IPS DF 4.7 (cell line): ENCODE measurements around the gene NPPB.
A peak's percentile ranks its signal among the peaks of the same experiment; 100 is the strongest.
"Not testable (repeated sequence)": the region's sequence is repeated elsewhere in the genome, so short reads cannot be mapped to it uniquely, and the experiment has no call there.

Experiments used
- DNase-seq: peaks from one replicate; pipeline ENCODE4 v3.0.0-alpha.2; 2013; ENCODE audit warnings: low spot score; ENCODE audit errors: extremely low read depth

NPPB gene

DNA sequence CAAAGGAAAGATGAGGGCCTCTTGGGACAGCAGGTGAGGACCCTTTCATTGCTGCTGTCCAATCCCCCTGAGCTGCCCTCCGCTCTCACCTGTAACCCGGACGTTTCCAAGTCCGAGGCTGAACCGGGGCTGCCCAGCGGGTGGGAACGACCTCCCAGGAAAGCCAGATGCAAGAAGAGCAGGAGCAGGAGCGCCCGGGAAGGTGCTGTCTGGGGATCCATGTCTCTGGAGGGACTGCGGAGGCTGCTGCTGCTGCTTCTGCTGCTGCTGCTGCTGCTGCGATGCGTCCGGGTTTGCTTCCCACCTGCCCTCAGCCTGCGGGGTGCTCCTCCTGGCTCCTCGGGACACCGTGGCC is at the start of gene NPPB:
Gene NPPB (minus strand): TSS at position 333 of the 355 bp plus-strand sequence. CDS start 112 bp downstream, at position 221.
- DNase-seq = no peak

DNA sequence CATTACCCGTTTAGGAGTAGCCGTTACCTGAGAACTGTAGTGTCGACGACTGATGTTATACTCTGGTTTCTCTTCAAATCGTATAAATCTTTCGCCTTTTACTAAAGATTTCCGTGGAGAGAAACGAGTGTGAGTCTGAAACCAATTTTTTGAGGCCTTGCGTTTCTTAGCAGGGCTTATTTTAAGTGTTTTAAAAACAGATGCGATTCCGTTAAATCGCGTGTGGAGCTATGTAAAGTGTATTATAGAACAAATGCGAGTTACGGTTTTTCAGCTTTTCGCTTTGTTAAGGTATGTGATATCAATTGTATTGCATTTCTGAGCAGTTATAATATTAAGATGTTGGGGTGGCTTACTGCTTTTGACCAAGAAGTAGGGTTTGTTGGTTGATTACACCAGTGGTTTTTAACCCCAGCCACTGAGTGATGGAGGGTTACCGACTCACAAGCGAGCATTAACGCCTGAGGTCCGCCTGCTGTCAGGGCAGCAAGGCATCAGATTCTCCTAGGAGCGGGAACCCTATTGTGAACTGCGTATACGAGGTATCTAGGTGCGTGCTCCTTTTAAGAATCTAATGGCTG is 49.4 kb upstream of the NPPB start:
- peak; percentile 91 for DNase-seq

DNA sequence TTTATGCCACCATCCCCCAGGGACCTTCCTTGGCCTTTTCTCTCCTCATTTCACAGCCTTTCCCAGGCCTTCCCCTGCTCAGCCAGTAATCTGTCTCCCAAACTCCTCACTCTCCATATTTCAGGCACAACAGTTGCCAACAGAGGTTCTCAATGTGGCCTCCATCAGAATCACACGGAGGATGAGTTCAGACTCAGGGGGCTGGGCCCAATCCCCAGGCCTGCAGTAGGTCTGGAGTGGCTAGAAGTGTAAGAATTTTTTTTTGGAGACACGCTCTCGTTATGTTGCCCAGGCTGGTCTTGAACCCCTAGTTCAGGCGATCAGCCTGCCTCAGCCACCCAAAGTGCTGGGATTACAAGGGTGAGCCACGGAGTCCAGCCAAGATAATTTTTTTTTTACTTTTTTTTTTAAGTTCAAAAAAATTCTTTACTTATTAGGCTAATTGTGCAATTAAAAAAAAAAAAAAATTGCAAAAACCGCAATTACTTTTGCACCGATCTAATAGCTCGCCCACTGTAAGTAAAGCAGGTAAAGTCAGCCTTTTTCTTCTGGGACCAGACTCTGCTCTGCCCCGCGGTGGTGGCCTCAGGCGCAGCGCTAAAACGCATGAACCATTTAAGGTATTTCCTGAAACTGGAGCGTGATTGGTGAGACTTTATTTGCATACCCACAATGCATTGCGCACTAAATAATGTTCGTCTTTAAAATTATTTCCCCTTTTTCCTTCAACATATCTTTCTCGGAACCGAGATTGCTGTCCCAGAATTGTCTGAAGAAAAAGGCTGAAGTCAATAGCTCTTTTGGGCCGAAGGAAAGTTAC is 48.7 kb upstream of the NPPB start:
- DNase-seq = peak; percentile 89

DNA sequence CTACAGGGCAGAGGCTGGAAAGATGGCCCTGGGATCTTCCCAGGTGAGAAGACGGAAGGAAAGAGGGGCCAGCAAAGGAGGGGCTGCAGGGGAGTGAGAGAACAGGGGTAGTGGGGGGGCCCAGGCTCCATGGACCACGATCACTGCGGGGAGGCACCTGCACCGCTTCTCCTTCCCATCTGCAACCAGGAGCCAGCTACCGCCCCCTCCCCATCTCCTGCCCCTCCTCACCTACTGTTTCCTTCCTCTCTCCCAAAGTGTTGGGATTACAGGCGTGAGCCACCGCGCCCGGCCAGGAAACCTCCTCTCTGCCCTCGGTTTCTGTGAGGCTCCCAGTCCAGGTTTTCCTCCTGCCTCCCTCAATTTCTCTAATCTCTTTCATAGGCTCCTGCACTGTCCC is 48.1 kb upstream of the NPPB start:
- DNase-seq = no peak

DNA sequence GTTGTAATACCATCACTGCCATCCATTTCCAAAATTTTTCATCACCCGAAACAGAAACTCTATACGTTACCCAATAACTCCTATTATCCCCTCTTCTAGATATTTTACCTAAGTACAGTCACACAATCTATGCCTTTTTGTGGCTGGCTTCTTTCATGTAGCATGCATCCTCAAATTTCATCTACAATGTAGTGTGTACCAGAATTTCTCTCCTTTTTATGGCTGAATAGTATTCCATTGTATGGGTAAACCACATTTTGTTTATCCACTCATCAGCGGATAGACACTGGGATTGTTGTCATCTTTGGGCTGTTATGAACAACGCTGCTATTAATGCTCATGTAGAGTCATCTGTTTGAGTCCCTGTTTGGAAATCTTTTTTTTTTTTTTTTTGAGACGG is 46.2 kb upstream of the NPPB start:
- no peak for DNase-seq

DNA sequence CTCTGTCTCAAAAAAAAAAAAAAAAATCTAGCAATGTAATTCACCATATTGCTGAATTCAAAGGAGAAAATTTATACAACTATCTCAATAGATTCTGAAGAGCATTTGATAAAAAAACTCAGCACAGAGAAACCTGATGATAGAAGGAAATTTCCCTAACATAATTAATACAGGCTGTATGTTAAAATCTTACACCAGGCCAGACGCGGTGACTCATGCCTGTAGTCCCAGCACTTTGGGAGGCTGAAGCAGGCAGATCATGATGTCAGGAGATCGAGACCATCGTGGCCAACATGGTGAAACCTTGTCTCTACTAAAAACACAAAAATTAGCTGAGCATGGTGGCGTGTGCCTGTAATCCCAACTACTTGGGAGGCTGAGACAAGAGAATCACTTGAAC is 45.4 kb upstream of the NPPB start:
- not testable (repeated sequence) for DNase-seq

DNA sequence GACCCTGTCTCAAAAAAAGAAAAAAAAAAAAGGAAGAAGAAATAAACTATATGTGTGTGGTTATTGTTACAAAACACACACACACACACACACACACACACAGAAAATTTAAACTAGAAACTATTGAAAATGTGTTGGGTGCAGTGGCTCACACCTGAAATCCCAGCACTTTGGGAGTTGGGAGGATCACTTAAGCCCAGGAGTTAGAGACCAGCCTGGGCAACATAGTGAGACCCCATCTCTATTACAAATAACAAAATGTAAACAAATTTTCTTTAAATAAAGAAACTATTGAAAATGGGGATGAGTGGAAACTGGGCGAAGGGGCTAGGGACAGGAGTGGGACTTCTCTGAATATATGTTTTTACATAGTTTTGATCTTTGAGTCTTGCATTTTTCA is 44.5 kb upstream of the NPPB start:
- no peak for DNase-seq

DNA sequence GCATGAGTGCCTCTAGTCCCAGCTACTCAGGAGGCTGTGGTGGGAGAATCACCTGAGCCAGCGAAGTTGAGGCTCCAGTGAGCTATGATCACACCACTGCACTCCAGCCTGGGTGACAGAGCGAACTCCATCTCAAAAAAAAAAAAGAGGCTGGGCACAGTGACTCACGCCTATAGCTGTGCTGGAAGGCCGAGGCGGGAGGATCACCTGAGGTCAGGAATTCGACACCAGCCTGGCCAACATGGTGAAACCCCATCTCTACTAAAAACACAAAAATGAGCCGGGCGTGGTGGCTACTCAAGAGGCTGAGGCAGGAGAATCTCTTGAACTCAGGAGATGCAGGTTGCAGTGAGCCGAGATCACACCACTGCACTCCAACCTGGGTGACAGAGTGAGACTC is 42.7 kb upstream of the NPPB start:
- DNase-seq = not testable (repeated sequence)

DNA sequence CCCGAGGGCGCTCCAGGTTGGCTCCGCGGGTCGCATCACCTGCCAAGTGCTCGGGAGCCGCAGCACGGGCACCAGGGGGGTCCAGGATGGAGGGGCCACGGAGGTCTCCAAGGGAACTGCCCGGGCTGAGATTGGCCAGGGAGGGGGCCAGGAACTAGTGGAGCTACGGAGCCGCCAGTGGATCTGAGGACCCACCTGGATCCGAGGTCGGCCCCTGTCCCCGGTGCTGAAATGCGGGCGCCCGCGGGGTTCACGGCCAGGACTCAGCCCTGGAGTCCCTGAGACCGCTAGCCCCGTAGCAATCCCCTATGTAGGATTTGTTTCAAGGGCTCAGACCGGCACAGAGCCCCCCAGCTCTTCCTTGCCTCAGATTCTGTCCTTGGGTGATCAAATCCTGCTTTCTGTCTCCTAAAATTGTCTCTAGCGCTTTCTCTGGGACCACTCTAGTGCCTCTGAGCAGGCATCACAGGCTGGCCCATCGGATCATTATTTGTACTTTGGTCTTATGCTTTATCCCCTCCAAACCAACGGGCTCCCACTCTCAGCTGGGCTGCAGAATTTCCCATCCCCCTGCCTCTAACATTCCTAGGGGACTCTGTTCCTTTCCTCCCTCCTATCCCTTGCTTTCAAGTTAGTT is 40.2 kb upstream of the NPPB start:
- no peak for DNase-seq

DNA sequence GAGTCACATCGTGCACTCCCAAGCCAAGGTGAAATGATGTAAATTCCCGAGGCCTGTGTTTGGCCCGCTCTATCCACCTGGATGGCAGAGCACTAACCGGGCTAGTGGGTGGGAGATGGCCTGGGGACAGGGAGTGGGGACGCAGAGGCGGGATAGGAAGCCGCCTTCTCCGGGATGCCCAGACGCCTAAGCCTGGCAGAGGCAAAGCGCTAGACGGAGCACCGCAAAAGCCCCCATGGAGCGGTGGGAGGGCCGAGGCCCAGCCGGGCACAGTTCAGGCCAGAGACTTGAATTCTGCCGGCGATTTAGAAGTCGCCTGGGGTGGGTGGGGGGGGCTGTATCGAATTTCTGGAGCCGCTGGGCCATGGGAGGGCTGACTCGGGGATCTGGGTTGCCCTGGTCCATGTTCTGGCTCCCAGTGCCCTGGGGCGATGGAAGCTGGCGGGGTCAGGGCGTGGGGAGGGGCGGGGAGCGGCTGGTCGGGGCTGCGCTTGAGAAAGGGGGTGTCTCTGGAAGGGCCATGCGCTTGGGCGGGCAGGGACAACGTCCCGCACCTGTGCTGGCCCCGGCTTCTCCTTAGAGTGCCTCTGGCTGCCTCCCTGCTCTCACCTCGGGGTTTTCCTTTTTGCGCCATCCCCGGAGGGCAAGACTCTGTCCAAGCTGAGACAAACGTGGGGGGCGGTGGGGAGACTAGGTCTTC is 39.5 kb upstream of the NPPB start:
- DNase-seq = no peak

DNA sequence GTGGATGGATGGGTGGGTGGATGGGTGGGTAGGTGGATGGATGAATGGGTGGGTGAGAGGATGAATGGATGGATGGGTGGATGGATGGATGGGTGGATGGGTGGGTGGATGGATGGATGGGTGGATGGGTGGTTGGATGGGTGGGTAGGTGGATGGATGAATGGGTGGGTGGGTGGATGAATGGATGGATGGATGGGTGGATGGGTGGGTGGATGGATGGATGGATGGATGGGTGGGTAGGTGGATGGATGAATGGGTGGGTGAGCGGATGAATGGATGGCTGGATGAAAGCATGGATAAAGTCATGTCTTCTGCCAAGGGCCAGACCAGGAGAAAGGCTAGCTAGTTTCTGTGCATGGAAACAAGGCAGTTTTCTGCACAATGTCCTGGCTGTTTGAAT is 35.8 kb upstream of the NPPB start:
- not testable (repeated sequence) for DNase-seq

DNA sequence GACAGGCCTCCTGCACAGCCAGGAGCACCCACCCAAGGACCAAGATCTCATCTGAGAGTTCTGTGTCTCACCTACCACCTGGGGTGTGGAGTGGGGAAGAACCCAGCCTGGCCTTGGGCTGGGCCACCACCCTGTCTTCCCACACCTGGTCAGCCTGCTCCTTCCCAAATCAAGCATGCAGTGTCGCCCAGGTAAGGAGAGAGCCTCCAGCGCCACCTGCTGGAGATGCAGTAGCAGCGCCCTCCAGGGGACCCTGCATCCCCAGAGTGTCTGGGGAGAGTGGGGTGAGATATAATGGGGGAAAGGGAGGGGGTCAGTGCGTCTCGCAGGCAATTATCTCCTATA is 35.1 kb upstream of the NPPB start:
- no peak for DNase-seq

DNA sequence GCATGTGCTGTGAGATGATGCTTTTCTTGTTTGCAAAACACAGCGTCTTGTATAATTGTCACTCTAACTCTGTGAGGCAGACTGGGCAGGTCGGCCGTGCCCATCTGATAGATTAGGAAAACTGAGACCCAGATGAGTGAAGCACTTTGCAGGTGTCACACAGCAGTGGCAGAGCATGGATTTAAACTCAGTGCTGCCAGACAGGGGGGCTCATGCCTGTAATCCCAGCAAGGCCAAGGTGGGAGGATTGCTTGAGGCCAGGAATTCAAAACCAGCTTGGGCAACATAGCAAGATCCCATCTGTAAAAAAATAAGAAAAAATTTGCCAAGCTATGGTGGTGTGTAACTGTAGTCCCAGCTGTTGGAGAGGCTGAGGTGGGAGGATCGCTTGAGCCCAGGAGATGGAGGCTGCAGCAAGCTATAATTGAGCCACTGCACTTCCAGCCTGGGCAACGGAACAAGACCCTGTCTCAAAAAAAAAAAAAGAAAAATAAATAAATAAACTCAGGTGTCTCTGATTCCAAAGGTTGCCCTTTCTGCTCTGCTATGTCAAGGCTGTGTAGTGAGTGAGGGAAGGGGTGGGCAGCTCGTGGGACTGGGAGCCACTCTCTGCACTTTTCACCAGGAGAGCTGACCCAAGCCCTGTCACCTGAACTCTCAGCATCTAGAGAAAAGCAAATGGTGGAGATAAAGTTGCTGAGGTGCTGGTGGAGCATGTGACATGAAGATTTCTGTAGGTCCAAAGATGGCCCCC is 32.9 kb upstream of the NPPB start:
- DNase-seq = no peak

DNA sequence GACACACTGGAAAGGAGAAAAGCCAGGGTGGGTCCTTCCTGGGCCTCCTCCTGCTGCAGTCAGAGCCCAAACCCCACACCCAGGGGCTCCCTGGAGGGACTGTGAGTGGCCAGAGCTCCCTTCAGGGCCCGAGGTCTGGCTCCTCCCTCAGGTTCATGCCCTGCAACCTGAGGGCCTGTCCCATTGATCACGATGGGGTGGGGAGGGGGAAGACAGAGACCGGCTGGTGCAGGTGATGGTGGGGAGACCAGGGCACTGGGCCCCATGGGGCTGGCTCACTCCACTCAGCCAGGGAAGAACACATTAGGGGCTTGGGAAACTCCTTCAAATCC is 30.1 kb upstream of the NPPB start:
- no peak for DNase-seq

DNA sequence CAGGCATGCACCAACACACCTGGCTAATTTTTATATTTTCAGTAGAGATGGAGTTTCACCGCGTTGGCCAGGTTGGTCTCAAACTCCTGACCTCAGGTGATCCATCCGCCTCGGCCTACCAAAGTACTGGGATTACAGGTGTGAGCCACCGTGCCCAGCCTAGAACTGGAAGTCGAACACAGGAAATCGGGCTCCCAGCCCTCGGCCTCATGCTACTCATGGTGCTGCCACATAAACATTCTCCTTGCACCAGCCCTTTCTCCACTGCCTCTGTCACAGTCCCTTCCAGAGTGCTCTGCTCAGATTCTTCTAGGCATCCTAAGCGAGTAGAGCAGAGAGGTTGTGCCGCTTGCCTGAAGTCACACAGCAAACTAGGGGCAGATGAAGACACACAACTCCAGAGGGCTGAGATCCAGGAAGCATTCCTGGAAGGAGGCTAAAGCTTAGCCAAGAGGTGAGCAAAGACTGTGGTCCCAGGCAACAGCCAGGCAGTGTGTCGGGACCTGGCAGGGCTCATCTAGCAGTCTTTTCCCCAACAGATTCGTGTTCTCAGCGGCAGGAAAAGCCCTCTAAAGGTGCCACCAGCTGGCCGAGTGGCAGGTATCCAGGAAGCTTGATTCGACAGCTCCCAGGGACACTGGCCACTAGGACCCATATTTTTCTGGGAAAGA is 29.6 kb upstream of the NPPB start:
- no peak for DNase-seq

DNA sequence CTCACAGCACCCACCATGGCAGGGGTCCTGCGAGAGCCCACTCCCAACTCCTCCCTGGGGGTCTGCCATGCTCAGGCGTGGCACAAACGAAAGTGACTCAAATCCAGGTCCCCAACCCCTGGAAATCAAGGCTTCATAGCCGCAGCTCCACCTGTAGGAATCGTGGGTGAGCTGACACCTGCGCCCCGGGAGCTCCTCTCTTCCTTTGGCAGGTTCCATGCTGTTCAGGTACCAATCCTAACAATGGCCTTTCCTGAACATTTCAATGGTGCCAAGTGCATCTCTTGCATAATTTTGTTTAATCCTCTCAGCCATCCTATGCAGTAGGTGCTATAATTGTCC is 28.9 kb upstream of the NPPB start:
- DNase-seq = no peak

DNA sequence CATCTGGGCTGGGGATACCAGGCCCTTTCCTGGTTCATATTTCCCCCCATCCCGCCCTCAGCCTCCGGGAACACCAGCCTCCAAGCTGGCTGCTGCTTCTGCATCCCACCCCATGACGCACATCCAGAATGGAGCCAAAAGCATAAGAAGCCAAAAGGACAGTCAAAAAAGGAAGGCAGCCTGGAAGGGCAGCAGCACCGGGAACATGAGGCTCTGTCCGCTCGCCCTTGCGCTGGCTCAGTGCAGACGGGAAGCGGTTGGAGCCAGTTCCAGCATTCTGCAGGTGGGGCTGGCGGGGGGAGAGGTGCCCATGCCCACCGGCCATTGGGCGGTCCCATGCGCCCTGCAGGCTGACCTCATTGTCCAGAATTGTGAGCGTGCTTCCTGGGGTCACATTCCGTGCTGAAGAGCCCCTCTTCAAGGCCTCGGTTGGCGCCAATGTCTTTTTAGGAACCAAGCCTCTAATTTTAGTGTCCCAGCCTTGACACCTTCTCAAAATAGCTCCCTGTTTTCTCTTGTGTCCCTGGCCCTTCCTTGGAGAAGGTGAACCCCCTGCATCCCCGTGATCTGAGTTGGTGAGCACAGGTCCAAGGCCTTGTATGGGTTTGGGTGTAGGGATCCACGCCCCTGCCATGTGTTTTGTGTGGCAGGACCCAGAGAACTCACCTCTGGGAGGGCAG is 28.4 kb upstream of the NPPB start:
- no peak for DNase-seq

DNA sequence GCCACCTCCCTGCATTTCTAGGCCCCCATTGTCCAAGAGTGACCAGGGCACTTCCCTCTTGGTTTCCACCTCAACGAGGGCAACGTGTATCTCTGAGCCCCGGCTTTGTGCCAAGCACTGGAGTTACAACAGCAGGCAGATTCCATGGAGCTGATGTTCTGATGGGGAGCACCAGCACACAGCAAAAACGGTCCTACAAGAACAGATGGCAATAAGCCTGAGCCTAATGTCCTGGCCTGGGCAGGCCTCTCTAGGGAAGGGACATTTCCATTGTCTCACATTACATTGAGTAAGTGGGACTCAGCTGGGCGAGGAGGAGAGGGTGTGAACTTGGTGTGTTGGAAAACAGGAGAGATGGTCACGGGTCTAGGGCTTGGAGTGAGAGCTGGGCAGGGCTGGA is 27.2 kb upstream of the NPPB start:
- DNase-seq = no peak

DNA sequence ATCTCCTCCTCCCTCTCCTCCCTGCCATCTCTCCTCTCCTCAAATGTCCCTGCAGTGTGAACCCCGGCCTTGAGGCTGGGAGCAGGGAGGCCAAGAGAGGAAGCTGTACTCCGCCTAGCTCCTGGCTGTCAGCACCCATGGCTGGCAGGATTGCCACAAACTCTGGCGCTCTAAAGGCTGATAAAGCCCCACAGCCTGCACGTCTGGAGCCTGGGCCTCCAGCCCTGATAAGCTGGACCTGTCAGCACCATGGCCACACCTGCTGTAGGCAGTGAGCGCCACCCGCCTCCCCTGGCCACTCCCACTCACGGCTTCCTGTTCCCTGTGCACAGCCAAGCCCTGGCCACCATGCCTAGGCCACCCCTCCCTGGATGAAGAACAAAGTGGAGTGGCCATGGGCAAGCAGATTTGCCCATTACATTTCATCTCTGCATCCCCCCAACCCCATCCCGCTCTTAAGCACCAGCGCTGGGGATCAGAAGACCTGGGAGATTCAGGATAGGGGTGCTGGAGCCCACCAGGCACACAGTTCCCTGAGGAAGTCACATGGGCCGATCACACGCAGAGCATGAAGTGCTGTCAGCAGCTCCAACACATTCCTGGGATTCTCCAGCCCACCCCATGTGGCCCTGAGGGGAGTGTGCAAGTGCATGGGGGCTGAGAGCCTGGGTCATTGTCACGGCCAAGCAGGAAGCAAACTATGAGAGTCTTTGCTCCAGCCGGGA is 24.2 kb upstream of the NPPB start:
- no peak for DNase-seq
